HG03066 (cell line): ENCODE results near the gene NAA20.

Source experiments
- ATAC-seq: cut with Tn5 transposase; IDR thresholded peaks from one replicate; pipeline ENCODE4 v1.9.1; 2021; ENCODE audit warnings: low read depth; ENCODE audit not compliant: unreplicated experiment

NAA20 gene

DNA sequence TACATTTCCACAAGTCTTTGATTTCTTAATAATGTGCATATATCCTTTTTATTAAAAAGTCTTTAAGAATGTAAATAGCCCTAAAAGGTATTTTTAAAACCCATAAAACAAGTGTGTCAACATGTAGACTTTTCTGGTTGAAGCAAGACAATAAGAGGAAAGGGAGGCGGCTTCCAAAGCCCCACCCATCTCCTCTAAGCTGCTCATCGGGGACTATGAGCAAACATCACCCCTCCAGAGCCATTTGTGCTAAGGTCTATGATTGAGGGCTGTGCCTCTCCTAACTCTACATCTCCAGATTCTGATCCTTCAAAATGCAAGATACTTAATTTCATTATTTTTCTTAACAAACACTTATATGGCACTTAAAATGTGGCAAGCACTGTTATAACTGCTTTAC lies 2.5 kb upstream of the NAA20 start:
- ATAC-seq: no peak

DNA sequence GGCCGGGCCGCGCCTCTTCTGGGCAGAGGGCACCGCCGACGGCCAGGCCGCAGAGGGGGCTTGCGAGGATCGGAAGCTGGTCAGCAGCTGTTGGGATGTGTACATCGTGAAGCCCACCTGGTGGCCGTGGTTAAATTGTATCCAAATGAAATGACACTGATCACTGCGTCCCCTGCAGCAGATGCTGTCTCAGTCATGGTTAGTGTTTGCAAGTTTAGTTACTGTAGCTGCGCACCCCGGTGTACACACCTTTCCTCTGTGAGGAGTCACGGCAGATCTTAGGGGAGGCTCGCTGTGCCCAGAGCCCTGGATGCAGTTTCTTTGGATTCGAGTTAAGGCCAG lies 653 bp downstream of the NAA20 start:
- ATAC-seq: peak; percentile 8

DNA sequence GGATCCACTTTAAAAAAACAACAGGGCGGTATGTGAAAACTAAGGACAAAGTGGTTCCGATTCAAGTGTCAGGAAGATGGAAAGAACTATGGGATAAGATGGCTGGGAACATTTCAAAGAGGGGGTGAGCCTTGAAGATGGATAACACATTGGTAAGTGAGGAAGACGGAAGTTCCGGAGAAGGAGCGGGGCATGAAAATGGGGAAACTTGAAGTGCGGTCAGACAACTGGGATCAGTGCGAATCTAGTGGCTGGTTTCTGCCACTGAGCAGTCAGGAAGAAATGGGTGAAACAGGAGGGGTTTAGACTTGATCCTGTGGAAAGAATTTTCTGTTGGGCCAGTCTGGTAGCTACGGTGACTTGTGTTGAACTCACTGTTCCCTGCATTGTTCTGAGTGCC lies 1.2 kb downstream of the NAA20 start:
- ATAC-seq: no peak

DNA sequence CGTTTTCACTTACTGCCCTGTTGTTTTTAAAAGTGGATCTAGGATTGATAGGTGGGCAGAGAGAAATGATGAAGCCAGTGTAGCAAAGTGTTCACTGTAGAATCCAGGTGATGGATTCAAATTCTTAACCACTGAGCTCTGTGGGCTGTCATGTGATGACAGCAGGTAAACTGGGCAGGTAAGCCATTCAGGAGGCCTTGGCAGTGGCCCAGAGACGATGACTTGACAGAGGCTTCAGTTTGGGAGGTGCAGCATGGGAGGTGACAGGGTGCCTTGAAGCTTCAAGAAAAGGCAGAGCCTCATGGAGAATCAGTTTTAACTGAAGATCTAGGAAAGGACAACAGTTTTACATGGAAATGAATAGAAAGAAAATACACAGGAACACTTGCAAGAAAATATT lies 2.0 kb downstream of the NAA20 start:
- ATAC-seq: no peak

DNA sequence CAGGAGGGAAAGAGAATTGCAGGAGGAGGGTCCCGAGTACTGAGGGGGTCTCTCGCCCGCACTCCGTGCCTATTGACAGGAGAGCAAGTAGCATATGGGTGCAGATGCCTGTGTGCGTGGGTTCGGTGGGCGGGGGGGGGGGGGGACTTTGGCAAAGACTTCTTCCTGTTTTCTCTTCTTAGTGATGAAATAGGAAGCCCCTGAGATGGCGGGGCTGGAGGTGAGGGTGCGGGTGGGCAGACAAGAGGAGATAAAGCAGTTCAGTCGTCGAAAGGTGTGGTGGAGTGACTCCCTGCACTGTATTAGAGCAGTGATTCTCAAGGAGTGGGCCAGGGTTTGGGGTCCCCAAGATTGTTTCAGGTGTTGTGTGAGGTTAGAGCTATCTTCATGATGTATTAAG lies 3.7 kb downstream of the NAA20 start:
- ATAC-seq: no peak

DNA sequence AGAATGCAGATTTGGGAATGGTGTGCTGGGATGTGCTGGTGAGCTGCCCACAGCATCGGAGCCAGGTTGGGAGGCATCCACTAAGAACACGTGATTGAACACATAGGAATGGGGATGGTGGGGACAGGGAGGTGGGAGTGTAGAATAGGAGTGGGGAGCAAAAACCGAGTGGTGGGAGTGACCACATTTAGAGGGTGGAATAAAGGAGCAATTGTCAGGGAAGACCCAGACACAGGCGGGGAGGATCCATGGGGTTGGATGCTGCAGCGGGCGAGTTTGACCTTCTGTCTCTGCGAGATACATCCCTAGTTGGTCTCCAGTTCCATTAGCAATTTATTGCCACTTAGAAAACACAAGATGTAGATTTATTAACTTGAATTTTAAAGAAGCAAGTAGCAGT lies 4.7 kb downstream of the NAA20 start:
- no peak for ATAC-seq

DNA sequence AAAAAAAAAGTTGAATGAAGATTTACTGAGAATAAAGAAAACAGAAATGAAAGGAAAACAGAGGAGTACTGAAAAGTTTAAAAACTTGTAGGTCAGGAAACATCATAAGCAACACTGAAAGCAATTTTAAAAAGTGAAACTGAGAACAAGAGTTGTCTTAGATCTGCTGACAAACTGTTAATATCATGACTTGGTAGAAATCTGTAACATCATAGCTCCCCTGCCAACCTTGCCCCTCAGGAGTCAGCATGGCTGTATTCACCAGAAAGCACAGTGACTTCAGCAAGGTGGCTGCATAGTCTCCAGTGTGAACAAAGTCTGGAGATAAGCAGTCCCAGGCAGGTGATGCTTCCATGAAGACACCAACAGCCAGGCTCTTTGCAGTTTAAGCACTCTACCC lies 5.3 kb downstream of the NAA20 start:
- peak; percentile 58 for ATAC-seq

DNA sequence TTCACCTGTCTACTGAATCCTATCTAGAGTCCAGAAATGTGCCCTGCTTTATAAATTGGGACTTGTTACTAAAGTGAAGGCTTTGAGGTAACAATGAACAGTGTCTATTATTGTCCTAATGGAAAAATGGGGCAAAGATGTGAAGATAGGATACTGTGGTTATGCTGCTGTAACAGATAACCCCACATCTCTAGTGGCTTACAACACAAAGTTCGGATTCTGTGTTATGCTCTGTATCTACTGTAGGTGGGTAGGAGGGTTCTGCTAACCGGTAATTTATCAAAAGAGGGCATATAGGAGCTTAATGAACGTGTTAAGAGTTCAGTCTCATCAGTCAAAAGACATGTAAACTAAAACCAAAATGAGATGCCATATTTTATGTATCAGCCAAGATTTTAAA lies 6.2 kb downstream of the NAA20 start:
- no peak for ATAC-seq

DNA sequence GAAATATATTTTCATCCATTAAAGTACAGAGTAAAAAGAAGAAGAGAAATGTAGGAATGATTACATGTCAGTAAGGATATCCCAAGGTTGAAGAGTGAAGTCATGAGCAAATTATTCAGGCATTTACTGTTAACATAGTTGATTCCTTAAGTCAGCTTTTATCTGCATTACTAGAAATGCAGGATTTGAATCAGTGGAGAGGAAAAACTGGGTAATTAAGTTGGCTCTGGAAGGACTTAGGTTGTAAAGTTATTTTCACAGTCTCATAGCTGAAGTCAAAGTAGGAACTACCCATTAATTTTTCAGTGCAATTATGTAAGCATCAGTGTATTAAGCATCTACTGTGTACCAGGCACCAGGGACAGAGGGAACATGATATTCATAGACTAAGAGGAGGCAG lies 7.8 kb downstream of the NAA20 start:
- ATAC-seq: no peak

DNA sequence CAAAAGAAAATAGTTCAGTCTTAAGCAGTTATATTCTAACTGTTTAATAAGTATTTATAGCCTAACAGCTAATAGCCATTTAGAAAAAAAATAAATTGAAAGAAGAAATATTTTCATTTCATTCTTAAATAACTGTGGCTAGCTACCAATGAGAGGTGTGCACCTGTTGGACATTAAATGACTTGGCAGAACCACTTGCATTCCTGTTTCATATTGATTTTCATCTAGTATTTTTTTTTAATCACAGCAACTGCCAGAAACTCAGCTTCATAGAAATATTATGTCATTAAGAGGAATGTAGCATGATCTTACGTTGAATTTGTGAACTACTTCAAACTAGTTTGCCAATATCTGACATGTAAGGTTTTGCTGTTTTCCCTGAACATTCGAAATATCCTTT lies 10.1 kb downstream of the NAA20 start:
- no peak for ATAC-seq

DNA sequence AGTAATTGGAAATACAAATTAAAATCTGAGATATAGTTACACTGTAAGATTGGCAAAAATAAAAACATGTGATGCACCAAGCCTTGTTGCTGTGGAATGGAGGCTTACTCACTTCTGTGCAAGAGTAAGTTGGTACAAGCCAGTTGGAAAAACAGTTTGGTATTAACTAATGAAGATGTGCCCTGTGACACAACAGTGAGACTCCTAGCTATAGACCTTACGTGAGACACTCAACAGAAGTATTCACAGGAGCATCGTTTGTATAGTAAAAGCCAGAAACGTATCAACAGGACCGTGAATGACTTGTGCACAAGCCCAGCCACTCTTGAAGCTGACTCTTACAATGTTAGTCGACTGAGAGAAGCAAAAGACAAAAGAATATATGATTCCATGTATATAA lies 14.6 kb downstream of the NAA20 start:
- ATAC-seq: no peak

DNA sequence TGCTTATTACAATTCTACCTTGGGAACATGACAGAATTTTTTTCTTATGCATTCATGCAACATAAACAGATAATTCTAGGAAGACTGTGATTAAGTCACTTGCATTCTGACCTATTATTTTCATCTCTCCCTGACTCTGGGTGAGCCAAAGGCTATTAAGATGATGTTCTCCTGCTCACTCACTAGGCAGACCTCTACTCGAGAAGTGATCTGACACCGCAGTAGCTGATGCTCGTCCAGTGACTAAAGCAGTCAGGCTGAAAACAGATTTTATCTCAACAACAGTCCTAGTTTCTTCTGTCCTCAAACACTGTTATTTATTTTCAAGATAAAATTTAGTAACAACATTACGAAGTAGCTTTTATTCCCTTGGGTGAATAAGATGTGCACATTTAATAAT lies 17.3 kb downstream of the NAA20 start:
- no peak for ATAC-seq

DNA sequence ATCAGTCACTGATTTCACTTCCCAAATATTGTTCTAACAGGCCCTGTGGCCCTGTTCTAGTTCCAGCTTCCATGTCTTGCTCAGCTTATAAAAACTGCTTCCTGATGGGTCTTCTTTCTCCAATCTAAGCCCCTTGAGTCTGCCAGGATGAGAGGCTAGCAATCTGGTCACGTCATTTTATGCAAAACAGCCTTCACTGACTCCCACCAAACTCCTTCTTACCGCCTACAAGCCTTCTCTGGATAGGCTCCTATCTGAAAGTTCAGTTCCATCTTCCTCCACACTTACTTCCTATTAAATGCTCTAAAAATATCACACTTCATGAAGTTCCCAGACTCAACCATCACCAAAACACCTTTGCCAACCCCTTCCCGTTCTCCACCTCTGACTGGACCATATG lies 19.6 kb downstream of the NAA20 start:
- ATAC-seq: no peak

DNA sequence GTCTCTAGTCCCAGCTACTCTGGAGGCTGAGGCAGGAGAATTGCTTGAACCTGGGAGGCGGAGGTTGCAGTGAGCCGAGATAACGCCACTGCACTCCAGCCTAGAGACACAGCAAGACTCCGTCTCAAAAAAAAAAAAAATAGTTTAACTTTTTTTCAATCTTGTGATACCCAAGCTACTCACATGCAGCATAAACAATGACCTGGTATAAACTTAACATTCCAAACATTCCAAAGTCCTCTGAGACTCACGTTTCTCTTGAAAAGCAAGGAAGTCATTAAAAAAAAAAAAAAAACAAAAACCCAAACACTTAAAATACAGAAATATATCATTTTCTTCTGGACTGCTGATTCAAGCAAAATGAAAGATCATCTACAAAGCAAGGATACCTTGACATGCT lies 20.8 kb downstream of the NAA20 start:
- no peak for ATAC-seq

DNA sequence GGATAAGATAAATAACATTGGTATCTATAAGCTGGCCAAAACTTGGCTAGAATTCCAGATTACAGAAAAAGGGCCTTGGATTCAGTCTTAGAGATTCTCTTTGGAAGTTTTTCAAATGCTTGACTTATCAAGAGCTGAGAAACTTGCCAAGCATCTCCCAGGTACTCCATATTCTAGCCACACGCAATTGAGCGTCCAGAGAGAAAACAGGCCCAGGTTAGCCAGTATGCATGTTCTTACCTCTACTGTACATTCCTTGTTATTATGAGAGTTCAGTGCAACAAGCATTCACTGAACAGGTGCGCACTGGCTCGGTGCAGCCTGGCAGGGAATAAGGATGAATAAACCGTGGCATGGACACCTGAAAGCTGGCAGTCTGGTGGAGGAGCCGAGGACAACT lies 21.4 kb downstream of the NAA20 start:
- ATAC-seq: no peak

DNA sequence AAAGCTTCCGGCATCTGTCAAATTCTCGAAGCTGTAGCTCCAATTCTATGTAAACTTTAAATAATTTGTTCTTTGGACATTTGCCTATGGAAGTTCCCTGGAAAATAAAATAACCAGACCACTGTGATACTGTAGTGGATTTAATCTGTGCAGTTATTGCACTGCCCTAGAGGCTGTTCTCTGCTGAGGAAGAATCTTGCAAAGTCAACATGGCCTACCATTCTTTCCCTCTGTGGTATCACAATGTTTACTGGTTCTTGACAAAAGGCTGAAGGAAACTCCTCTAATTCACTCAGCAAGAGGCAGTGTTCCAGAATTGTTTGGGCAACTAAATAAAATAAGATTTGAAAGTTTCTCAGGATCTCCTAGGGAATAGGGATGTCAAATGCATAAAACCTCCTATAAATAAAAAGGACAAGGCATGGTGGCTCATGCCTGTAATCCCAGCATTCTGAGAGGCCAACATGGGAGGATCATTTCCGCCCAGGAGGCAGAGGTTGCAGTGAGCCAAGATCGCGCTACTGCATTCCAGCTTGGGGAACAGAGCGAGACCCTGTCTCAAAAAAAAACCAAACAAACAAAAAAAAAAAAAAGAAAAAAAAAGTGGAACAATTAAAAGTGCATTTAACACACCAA lies 22.7 kb downstream of the NAA20 start:
- no peak for ATAC-seq

DNA sequence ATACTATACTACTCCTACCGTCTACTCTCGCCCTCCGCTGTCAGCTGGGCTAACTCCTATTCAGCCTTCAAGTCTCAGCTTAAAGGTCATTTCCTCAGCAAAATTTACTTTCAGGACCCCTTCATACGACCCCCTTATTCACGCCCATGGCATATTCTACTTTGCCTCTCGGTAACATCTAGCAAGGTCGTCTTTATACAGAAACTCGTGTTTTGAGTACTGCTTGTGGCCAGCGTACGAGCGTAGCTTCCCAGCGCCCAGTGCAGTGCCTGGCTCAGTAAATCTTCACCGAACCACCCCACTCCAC lies 34.6 kb downstream of the NAA20 start:
- no peak for ATAC-seq

DNA sequence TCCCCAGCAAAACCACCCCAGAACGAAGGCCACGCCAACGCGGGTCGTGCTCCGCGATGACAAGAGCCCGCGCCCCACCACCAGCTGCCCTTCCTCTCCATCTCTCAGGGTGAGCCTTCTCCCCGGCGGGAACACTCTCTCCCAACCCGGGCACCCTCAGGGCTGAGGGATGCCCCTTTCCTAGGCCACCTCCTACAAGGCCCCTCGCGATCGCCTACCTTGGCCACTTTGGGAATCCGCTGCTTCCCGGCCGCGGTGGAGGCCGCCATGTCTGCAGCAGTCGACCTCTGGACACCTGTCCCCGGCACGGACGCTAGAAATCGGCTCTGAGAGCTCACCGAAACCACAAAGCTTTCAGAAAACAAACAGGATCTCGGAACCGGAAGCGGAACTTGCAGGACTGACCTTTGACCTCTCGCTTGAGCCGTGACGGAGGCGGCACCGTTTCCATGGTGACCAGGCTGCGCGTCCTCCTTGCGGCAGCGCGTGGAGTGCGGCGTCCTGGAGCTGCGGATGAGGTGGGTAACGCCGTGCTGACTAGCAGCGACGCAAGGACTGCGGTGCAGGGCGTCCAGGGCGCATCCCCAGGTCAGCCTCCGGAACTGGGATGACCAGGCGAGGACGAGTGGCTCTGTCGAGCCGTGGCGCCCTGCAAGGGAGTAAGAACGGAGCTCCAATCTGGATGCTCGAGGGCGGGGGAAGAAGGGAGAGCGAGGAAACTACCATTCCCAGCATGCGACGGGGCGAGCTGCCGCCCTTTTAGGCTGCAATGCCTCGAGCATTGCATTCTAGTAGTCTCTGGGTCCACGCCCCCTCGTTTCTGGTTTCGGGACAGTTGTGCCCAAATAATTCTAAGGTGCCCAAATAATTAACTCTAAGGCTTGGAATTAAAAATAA lies 35.2 kb downstream of the NAA20 start, which contains the start of the genes CFAP61 and CRNKL1:
Gene CFAP61, plus strand, starts transcription at position 459 of the 897 bp plus-strand sequence. CDS start 4,122 bp downstream, outside the sequence.
Gene CRNKL1, minus strand, starts transcription at position 393 of the 897 bp plus-strand sequence. Its CDS starts 124 bp downstream, at position 269.
- peak; percentile 94 for ATAC-seq

DNA sequence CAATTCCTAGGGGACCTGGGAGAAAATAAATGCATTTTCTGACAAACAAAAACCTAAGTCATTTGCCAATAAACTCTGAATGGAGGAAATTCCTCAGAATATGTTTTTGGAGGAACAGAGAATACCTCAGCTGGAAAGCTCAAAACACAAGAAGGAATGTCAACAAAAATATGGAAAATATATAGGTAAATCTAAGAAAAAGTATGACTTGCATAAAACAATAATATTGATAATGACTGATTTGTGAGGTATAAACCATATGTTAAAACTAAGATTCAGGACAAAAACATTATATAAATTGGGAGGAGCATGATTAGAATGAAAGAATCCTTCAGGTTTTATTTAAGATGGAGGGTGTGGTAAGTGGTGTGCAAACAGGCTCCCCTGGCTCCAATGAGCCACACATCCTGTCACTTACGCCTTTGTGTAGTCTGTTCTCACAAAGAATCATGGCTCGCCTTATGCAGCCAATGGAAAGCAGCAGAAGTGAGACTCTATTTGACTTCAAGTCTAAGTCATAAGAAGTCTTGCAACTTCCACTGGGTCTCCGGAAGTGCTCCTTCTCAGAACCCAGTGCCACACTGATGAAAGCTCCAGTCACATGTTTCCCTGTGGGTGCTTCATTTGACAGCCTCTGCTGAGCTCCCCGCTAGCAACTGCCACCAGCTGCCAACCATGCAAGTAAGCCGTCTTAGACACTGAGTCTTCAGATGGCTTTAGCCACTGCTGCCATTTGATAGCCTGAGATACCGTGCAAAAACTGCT lies 43.3 kb downstream of the NAA20 start:
- no peak for ATAC-seq

DNA sequence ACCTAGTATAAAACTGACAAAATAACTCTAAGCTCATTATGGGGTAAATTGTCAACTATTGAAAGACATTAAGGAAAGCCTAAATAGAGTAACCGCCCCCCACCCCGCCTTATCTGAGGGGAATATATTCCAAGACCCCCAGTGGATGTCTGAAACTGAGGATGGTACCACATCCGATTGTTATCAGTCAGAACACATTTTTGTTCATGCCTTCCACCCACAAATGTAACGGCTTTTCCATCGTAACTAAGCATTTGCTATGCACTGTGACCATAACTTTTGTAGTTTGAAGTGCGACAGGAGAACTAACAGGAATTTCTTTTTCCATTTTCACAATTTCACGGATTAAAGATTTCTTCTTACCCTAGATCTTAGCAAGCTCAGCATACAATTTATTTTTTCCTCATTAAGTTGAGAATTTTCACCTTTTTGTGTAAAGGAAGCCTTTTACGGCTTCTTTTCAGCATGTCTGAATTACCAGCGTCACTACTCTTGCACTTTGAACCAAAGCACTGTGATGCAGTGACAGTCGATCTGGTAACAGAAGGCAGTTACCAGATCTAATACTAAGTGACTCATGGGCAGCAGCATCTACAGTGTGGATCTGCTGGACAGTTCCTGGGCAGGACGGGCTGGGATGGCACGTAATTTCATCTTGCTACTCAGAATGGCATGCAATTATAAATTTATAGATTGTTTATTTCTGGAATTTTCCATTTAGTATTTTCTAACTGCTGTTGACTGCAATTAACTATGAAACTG lies 47.0 kb downstream of the NAA20 start:
- no peak for ATAC-seq

DNA sequence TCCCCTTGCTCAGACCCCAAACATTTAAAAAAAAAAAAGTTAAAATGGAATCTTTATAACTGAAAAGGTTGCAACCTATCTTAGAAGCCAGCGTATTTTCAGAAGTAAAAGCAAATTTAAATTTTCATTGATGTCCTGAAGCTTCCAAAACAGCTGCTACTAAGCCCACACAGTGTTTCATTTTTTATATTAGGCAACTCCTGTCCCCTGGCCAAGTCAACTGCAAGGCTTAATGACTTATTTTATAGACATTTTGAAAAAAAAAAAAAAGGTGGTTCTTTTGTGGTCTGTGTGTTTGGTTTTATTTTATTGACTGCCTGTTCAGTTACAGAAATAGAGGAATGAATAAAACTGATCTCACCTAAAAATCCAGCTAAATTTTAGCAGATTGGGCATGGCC lies 48.2 kb downstream of the NAA20 start:
- no peak for ATAC-seq
